ENCODE measurements around the gene TRIP12. TPM values are rescaled to one million over a fixed set of nuclear protein-coding genes. Genes with fewer than 3 reads are reported as not detected.

TRIP12 gene
- total and polyA plus RNA-seq, 2 of the 4 experiments (the other 2 are of a cell fraction): 51.6 to 209 TPM

- TF ChIP-seq MXI1 (IDR thresholded peaks at IDR 0.05; ENCODE audit: borderline replicate concordance, low read depth, low read length): no peak
Measured at GRCh38 chr2:229798446-229799155, 123.2 kb downstream of the TRIP12 start (continued).

- dilution Hi-C loops (cut with HindIII; ENCODE audit: low sequenced_read_pairs, unreplicated experiment): no loop called here
- CTCF ChIA-PET: no interaction called here
Measured at GRCh38 chr2:229795058-229795457, 126.8 kb downstream of the TRIP12 start.

More at GRCh38 chr2:229795058-229795457, 126.8 kb downstream of the TRIP12 start:
- no peak for TF ChIP-seq CEBPB (IDR thresholded peaks at IDR 0.05; ENCODE audit: low read depth, low read length)
- TF ChIP-seq SMC3 (IDR thresholded peaks at IDR 0.05; ENCODE audit: low read depth, low read length): no peak
- TF ChIP-seq POLR2A (IDR thresholded peaks at IDR 0.05; ENCODE audit: low read depth, low read length): no peak
- no peak for TF ChIP-seq FOS (IDR thresholded peaks at IDR 0.05; ENCODE audit: low read depth, low read length)
- no peak for TF ChIP-seq BHLHE40 (IDR thresholded peaks at IDR 0.05; ENCODE audit: low read depth, low read length)
- no peak for TF ChIP-seq NFE2L2 (IDR thresholded peaks at IDR 0.05; ENCODE audit: low read depth, low read length)
- no peak for TF ChIP-seq CTCF (conservative IDR thresholded peaks at IDR 0.05; ENCODE audit: low read depth, low read length)
- no peak for TF ChIP-seq RAD21 (IDR thresholded peaks at IDR 0.05; ENCODE audit: low read length)
- TF ChIP-seq USF2 (IDR thresholded peaks at IDR 0.05; ENCODE audit: low read depth, low read length): no peak
- TF ChIP-seq CHD1 (IDR thresholded peaks at IDR 0.05; ENCODE audit: low read depth, low read length): no peak
- TF ChIP-seq ELK1 (IDR thresholded peaks at IDR 0.05; ENCODE audit: borderline replicate concordance, low read depth, low read length): no peak
- no peak for TF ChIP-seq RFX5 (IDR thresholded peaks at IDR 0.05; ENCODE audit: low read depth, low read length)
- no peak for TF ChIP-seq MAZ (IDR thresholded peaks at IDR 0.05; ENCODE audit: borderline replicate concordance, low read depth, low read length)
- Histone ChIP-seq H3K9ac (ENCODE audit: low read depth, low read length) (no peak overlapping the region), H4K5ac (ENCODE audit: low read depth, low read length) (no peak overlapping the region), H2BK5ac (ENCODE audit: low read depth, low read length, poor library complexity, severe bottlenecking) (no peak overlapping the region), H3K27me3 (ENCODE audit: control insufficient read depth, insufficient read depth, low read length) (no peaks in the 10 kb centered on the region), H4K91ac (ENCODE audit: insufficient read depth, low read depth, low read length) (no peak overlapping the region), H3K9me3 (ENCODE audit: control insufficient read depth, insufficient read depth, low read length) (no peaks in the 10 kb centered on the region), H2AFZ (replicated peaks; ENCODE audit: low read length, poor library complexity) (no peak overlapping the region), H3K4me1 (ENCODE audit: control insufficient read depth, insufficient read depth, low read length) (peaks cover 2% of the 10 kb centered on the region; the same call in 1 of the 2 replicates), H3K23ac (ENCODE audit: low read depth, low read length) (no peak overlapping the region), H3K4me2 (ENCODE audit: low read depth, low read length) (no peak overlapping the region), H4K8ac (ENCODE audit: low read depth in 2 of 2, low read length in 2 of 2) (no peak overlapping the region), H3K4me3 (ENCODE audit: insufficient read depth, low read depth, low read length) (no peak overlapping the region), H3K36me3 (ENCODE audit: control insufficient read depth, insufficient read depth, low read length) (peaks cover 33% of the 10 kb centered on the region), H4K20me1 (ENCODE audit: insufficient read depth, low read length) (no peaks in the 10 kb centered on the region), H3K9me1 (ENCODE audit: insufficient read depth, low read length) (peaks cover 5% of the 10 kb centered on the region; the same call in 1 of the 2 replicates), H2BK20ac (ENCODE audit: low read depth, low read length) (0 out of 2 replicates have a peak overlapping the region, but pooled peaks have one; percentile 28), H3K27ac (ENCODE audit: insufficient read depth, low read length) (no peak overlapping the region), H2BK15ac (ENCODE audit: low read depth, low read length) (no peak overlapping the region), H3K4ac (ENCODE audit: low read depth, low read length) (no peak overlapping the region), H3K56ac (ENCODE audit: extremely low read depth, insufficient read depth, low read length) (no peak overlapping the region), H2BK120ac (ENCODE audit: low read depth, low read length) (no peak overlapping the region), H2AK9ac (replicated peaks; ENCODE audit: low read depth, low read length, poor library complexity) (no peak overlapping the region), H3K14ac (replicated peaks; ENCODE audit: low read depth, low read length) (no peak overlapping the region), H3K79me1 (ENCODE audit: low read depth in 1 of 2, low read length in 2 of 2) (peaks cover 6 to 15% of the 10 kb centered on the region in 2 experiments; a peak in 2 of 4 replicates), H2AK5ac (ENCODE audit: low read depth, low read length) (no peak overlapping the region), H3K18ac (ENCODE audit: low read depth, low read length) (no peak overlapping the region)
- no peak for DNase-seq
- intact Hi-C loops (cut with micrococcal nuclease) (no loop called here), in situ Hi-C loops (cut with MboI; ENCODE audit: low sequenced_read_pairs) (no loop called here)
- no TSS peak for BruUV-seq (replicated peaks)
- no peak for ATAC-seq (ENCODE audit: low read depth)
- POLR2A ChIA-PET (ENCODE audit: unreplicated experiment): no interaction called here
